ENCODE data around the gene MYL5. TPM values are rescaled to one million over a fixed set of nuclear protein-coding genes. Genes with fewer than 3 reads are reported as not detected.

MYL5 gene
- total and polyA plus RNA-seq, 2 experiments from 2014 or later, result 21.9 to 24.5 TPM

DNA sequence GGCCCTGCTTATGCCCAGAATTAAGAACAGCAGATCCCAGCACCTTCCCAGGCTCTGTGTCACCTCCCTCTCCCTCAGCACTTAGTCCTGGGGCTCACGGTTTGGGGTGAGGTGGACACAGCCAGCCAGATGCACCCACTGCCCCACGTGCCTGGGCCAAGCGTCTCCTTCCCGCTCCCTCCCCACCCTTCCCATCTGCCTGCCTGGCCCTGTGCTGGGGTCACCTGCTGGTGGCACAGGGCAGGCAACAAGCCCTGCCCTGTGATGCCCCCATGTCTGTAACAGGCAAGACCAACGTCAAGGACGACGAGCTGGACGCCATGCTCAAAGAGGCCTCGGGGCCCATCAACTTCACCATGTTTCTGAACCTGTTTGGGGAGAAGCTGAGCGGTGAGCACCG, 5.3 kb downstream of the MYL5 start:
- Histone ChIP-seq H3K27ac (no peak overlapping the region), H3K9me3 (ENCODE audit: low read depth) (no peaks in the 10 kb centered on the region), H3K9ac (no peak overlapping the region), H2AFZ (no peak overlapping the region), H3K27me3 (replicated peaks; ENCODE audit: insufficient read depth) (no peaks in the 10 kb centered on the region), H3K79me2 (ENCODE audit: insufficient read depth) (peaks cover 13% of the 10 kb centered on the region), H3K4me2 (ENCODE audit: unreplicated experiment) (no peak overlapping the region), H3K9me2 (ENCODE audit: insufficient read depth) (no peaks in the 10 kb centered on the region), H3F3A (ENCODE audit: insufficient read depth) (no peaks in the 10 kb centered on the region), H3K4me1 (ENCODE audit: insufficient read depth) (no peaks in the 10 kb centered on the region), H3K4me3 (no peak overlapping the region), H3K36me3 (ENCODE audit: low read depth) (no peaks in the 10 kb centered on the region), H4K20me1 (ENCODE audit: insufficient read depth) (no peaks in the 10 kb centered on the region)
- no peak for TF ChIP-seq EZH2 (IDR thresholded peaks at IDR 0.05; ENCODE audit: insufficient read depth, poor library complexity, severe bottlenecking)
- no peak for TF ChIP-seq EZH2phosphoT487 (IDR thresholded peaks at IDR 0.05; ENCODE audit: insufficient read depth, low read depth)
- DNase-seq, result no peak
- in situ Hi-C loops (cut with MboI), result no loop called here
- 79 to 83% methylated on average over 11 of the region's 11 CpGs for WGBS, 2 experiments (ENCODE audit: low coverage in 1 of 2, low lambda C conversion rate in 2 of 2, missing lambda C conversion rate in 2 of 2)

- no peak overlapping the region for H3K4me3 ChIP-seq
- DNase-seq, result no peak
- no peaks in the 10 kb centered on the region for H4K20me1 ChIP-seq (ENCODE audit: insufficient read depth)
- H3K9ac ChIP-seq, result no peak overlapping the region
- 60 to 67% methylated on average over 3 to 9 of the region's 9 CpGs for WGBS, 2 experiments (ENCODE audit: low coverage in 1 of 2, low lambda C conversion rate in 2 of 2, missing lambda C conversion rate in 2 of 2)
- H3K4me2 ChIP-seq (ENCODE audit: unreplicated experiment), result no peak overlapping the region
- no peaks in the 10 kb centered on the region for H3F3A ChIP-seq (ENCODE audit: insufficient read depth)
- in situ Hi-C loops (cut with MboI), result no loop called here
- H3K4me1 ChIP-seq (ENCODE audit: insufficient read depth), result no peaks in the 10 kb centered on the region
- no peak overlapping the region for H3K27ac ChIP-seq
- no peaks in the 10 kb centered on the region for H3K9me3 ChIP-seq (ENCODE audit: low read depth)
- no peaks in the 10 kb centered on the region for H3K9me2 ChIP-seq (ENCODE audit: insufficient read depth)
- H2AFZ ChIP-seq, result no peak overlapping the region
- TF ChIP-seq EZH2phosphoT487 (IDR thresholded peaks at IDR 0.05; ENCODE audit: insufficient read depth, low read depth) (no peak), EZH2 (IDR thresholded peaks at IDR 0.05; ENCODE audit: insufficient read depth, poor library complexity, severe bottlenecking) (no peak)
- no peaks in the 10 kb centered on the region for H3K36me3 ChIP-seq (ENCODE audit: low read depth)
- H3K79me2 ChIP-seq (ENCODE audit: insufficient read depth), result peaks cover 8% of the 10 kb centered on the region; the same call in 1 of the 2 replicates
- no peaks in the 10 kb centered on the region for H3K27me3 ChIP-seq (replicated peaks; ENCODE audit: insufficient read depth)
Observed at GRCh38 chr4:680091-680490, 5.7 kb downstream of the MYL5 start.

DNA sequence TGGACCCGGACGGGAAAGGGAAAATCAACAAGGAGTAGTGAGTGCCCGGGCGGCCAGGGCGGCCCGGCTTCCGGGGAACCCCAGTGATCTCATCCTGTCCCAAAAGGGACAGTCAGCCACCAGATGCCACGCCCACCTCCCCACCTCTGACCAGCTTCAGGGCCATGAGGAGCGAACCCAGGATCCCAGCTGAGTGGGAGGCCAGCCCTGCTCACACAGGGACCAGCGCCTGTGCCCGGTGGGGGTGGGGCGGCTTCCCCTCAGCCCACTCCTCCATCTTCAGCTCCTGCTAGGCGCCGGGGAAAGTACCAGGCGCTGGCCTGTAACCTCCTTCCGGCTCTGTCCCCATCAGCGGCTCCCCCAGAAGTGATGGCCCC, 6.2 kb downstream of the MYL5 start:
- in situ Hi-C loops (cut with MboI), result no loop called here
- Histone ChIP-seq H3K4me3 (peak overlapping the region; percentile 54), H3K4me1 (ENCODE audit: insufficient read depth) (no peaks in the 10 kb centered on the region), H3K9me3 (ENCODE audit: low read depth) (no peaks in the 10 kb centered on the region), H4K20me1 (ENCODE audit: insufficient read depth) (no peaks in the 10 kb centered on the region), H3K36me3 (ENCODE audit: low read depth) (no peaks in the 10 kb centered on the region), H3F3A (ENCODE audit: insufficient read depth) (no peaks in the 10 kb centered on the region), H3K27me3 (replicated peaks; ENCODE audit: insufficient read depth) (no peaks in the 10 kb centered on the region), H3K79me2 (ENCODE audit: insufficient read depth) (peaks cover 4% of the 10 kb centered on the region; the same call in 1 of the 2 replicates), H3K27ac (no peak overlapping the region), H3K9ac (peak overlapping the region; percentile 33; the same call in 1 of the 2 replicates), H2AFZ (no peak overlapping the region), H3K4me2 (ENCODE audit: unreplicated experiment) (peak overlapping the region; percentile 28), H3K9me2 (ENCODE audit: insufficient read depth) (no peaks in the 10 kb centered on the region)
- DNase-seq, result peak; percentile 31
- TF ChIP-seq EZH2phosphoT487 (IDR thresholded peaks at IDR 0.05; ENCODE audit: insufficient read depth, low read depth) (no peak), EZH2 (IDR thresholded peaks at IDR 0.05; ENCODE audit: insufficient read depth, poor library complexity, severe bottlenecking) (no peak)
- 47 to 48% methylated on average over 15 to 17 of the region's 17 CpGs for WGBS, 2 experiments (ENCODE audit: low coverage in 1 of 2, low lambda C conversion rate in 2 of 2, missing lambda C conversion rate in 2 of 2)

GRCh38 chr4:680928-681645, 6.7 kb downstream of the MYL5 start:
- TF ChIP-seq EZH2phosphoT487 (IDR thresholded peaks at IDR 0.05; ENCODE audit: insufficient read depth, low read depth) (no peak), EZH2 (IDR thresholded peaks at IDR 0.05; ENCODE audit: insufficient read depth, poor library complexity, severe bottlenecking) (no peak)
- no peak overlapping the region for H2AFZ ChIP-seq
- H3K36me3 ChIP-seq (ENCODE audit: low read depth), result no peaks in the 10 kb centered on the region
- no peaks in the 10 kb centered on the region for H4K20me1 ChIP-seq (ENCODE audit: insufficient read depth)
- H3F3A ChIP-seq (ENCODE audit: insufficient read depth), result no peaks in the 10 kb centered on the region
- H3K4me1 ChIP-seq (ENCODE audit: insufficient read depth), result no peaks in the 10 kb centered on the region
- H3K9me2 ChIP-seq (ENCODE audit: insufficient read depth), result no peaks in the 10 kb centered on the region
- DNase-seq, result peak; percentile 66
- in situ Hi-C loops (cut with MboI), result no loop called here
- H3K27ac ChIP-seq, result no peak overlapping the region
- peak overlapping the region; percentile 54 for H3K4me3 ChIP-seq
- H3K79me2 ChIP-seq (ENCODE audit: insufficient read depth), result no peaks in the 10 kb centered on the region
- no peaks in the 10 kb centered on the region for H3K9me3 ChIP-seq (ENCODE audit: low read depth)
- peak overlapping the region; percentile 33; the same call in 1 of the 2 replicates for H3K9ac ChIP-seq
- H3K4me2 ChIP-seq (ENCODE audit: unreplicated experiment), result peak overlapping the region; percentile 28
- 2 to 5% methylated on average over 13 to 50 of the region's 62 CpGs for WGBS, 2 experiments (ENCODE audit: low coverage in 1 of 2, low lambda C conversion rate in 2 of 2, missing lambda C conversion rate in 2 of 2)
- H3K27me3 ChIP-seq (replicated peaks; ENCODE audit: insufficient read depth), result no peaks in the 10 kb centered on the region
